GM19438 (cell line): Measurements from ENCODE around the gene C16orf95.

ENCODE experiments used
- ATAC-seq: cut with Tn5 transposase; IDR thresholded peaks from one replicate; pipeline ENCODE4 v1.9.1; 2021; ENCODE audit warnings: low read depth; ENCODE audit not compliant: unreplicated experiment

Gene C16orf95

DNA sequence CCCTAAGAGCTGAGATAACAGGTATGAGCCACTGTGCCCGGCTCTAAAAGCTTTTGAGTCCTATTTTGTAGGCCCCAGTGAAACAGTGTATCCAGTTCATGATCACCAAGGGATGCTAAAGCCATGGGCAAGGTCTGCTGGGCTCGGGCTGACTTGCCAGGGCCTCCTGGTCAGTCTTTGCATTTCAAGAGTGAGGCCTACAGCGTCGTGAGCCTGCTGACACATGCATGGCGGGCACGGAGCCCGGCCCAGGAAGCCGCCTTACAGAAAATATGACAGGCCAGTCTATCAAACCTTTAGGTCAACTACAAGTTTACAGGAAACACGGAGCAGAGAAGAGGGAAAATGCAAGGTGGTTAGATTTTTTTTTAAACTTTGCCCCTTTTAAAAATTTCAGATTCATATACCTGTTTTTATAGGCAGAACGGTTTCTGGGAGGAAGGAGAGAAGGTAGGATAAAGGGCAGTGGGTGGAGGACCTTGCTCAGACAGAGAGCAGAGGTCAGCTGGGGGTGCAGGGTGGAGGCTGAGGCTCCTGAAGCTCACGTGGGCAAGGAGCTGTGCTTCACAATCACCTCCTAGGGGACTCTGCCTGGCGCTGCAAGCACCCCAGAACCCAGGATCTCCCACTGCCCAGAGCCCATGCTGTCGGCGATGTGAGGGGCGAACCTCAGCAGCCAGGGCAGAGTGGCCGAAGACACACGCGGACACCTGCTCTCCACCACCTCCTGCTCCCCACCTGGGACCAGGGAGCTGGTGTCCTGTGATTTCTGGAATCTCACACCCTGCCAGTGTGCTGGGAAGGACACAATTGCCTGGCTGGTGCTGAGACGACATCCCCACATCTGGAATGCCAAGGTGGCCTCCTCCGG, 21.3 kb downstream of the C16orf95 start:
- no peak for ATAC-seq

DNA sequence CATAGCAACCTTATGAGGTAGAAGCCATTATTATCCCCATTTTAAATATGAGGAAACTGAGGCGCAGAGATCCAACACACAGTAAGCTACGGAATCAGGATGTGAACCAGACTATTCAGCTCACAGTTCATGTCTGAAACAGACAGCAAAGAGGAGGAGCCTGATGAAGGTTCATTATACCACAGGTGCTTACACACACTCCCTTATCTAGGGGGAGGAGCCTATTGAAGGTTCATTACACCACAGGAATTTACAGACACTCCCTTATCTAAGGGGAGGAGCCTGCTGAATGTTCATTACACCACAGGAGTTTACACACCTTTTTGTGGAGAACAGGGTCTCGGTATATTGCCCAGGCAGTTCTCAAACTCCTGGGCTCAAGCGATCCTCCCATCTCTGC, 21.9 kb downstream of the C16orf95 start:
- no peak for ATAC-seq

DNA sequence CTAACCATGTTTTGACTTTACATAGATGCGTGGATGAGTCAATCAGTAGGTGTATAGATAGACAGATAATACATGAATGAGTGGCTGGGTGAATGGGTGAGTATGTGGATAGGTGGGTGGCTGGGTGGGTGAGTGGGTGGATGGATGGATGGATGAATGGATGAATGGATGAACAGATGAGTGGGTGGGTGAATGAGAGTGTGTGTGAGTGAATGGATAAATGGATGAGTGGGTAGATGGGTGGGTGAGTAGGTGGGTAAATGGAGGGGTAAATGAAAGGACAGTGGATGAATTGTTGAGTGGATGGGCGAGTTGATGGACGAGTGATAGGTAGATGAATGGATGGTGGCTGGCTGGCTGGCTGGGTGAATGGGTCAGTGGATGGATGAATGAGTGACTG, 23.2 kb downstream of the C16orf95 start:
- ATAC-seq = no peak

DNA sequence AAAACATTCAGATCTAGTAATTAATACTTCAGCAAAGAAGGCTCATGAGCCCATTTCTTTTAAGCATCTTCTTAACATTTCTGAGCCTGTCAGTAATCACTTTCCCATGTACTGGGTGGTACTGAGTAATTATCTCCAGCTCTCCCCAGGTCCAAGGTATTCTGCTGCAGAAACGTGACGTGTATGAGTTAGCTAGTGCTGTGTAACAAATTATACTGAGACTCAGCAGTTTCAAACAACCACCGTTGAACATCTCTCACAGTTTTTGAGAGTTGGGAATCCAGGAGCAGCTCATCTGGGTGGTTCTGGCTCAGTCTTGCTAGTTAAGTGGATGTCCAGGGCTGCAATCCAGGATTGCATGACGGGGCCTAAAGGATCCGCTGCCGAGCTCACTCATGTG, 25.2 kb downstream of the C16orf95 start:
- ATAC-seq = no peak

DNA sequence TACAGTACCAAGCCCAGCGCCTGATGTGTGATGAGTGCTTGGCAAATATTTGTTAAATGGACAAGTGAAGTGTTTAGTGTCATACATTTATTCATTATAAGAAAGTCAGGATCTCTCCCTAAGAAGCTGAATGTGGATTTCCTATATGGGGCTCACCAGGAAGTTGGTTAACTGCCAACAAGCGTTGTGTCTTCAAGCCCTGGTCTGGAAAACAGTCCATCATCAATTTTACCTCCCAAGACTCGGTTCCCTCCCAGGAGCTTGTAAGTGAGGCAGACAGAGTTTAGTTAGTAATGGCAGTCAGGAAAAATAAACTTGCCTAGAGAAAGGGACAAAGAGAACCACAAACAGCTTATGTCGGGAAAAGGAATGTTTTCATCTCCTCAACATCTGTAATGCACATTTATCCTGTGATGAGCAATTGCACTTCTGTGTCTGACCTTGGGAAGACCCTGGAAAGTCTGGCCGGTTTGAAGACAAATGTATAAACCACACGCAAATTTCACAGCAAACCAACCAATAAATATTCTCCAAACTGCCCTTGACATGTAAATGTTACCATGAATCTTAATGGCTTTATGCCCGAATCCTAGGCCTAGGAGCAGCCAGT, 28.3 kb downstream of the C16orf95 start:
- ATAC-seq = no peak

DNA sequence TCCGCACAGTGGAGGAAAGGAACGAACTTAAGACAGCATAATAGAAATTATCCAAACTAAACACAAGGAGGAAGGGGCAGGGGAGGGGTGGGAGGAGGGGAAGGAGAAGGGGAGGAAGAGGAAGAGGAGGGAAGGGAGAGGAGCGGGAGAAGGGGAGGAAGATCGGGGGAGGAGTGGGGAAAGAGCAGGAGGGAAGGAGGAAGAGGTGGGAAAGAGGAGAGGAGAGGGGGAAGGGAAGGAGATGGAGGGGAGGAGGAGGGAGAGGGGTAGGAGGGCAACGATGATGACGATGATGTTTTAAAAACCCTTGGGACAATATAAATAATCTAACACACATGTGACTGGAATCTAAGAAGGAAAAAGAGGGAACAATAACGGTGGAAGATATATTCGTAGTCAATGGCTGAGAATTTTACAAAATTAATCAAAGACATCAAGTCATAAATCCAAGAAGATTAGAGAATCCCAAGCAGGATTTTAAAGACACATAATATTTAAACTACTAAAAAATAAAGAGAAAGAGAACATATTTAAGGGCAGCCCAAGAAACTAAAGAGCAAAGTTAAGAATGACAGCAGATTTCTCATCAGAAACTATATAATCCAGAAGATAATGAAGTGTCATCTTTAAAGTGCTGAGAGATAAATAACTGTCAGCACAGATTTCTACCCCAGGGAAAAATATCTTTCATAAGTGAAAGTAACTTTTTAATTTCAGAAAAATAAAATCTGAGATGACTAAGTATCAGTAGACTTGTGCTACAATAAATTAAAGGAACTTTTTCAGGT, 30.2 kb downstream of the C16orf95 start:
- no peak for ATAC-seq

DNA sequence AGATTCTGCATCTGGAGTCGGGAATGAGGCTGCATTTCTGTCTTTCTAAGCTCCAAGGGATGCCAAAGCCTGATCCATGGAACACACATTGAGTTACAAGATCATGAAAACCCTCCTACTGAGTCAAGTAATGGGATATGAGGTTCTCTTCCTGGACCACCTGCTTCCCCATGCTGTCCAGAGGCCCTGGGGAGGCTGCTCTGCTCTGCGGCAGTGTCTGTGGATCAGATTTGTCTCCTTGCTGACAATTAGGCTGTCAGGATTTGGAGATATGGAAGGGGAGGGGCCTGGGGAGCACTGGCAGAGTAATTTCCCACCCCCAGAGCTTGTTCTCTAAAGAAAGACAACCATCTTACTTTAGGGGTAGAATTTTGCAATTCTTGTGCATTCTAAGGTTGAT, 33.0 kb downstream of the C16orf95 start:
- no peak for ATAC-seq

DNA sequence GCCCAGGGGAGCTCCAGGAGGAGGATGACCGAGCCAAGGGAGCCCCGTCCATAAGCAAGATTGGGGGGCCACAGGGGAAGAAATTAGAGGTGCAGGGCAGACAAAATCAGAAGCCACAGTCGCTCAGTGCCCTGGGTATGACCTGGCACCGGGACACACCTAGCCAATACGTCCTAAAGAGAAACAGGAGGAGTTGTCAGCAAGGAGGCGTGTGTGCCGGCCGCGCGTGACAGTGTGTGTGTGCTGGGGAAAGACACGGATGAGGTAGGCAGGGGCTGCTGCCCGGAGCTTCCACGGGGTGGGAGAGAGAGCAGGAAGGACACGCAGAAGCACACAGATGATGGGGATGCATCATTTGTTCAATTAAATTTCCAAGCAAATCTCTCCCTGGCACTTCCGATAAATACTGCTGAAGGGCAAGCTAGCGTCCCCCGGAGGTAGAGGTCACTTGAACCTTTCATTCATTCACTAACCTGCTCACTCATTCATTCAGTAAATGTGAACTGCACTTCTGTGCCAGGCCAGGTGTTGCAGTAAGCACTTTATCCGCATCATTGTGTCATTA, 38.0 kb downstream of the C16orf95 start:
- no peak for ATAC-seq

DNA sequence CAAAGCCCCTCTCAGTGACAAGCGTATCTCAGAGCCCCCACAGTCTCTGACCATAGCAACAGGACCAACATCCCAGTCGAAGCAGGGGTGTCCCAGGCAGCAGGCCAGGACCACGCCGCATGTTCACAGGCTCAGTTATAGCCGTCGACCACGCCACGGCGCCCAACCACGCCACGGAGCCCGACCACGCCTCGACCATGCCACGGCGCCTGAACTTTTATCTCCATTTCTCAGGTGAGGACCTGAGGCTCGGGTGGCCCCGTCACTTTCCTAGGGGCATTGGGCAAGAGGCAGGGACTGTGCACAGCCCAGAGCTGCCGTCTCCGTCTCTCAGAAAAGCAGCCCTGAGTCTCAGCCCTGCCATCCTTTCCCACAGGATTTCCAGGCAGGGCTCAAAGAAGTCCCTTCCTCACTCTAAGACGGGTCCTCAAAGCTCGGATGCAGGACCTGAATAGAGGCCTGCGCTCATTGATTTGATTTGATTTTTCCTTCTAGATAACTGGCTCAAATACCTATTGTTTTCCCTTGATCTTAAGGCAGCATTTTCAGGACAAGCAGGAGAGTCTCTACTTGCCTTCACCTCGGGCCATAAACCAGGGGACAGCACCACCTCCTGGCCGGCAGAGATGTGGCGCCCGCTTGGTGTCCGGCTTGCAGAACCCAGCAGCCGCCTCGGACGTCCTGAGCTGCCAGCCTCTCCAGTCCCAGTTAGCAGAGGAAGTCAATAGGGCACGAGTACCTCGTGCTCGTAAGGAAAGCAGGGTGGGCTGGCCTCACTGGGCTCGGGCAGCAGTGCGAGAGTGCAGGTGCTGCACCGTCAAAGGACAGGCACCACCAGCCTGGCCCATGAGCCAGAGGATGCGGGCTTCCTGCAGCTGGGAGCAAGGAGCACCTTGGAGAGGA, 38.8 kb downstream of the C16orf95 start:
- ATAC-seq = no peak

DNA sequence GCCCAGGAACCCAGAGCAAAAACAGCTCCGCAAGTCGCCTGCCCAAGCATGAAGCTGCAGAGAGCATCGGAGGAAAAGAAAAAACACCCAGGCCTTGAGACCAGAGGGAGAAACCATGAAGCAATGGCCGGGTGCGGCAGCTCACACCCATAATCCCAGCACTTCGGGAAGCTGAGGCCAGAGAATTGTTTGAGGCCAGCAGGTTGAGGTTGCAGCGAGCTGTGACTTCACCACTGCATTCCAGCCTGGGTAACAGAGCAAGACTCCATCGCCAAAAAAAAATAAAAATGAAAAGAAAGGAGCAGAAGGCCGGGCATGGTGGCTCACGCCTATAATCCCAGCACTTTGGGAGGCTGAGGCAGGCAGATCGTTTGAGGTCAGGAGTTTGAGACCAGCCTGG, 40.3 kb downstream of the C16orf95 start:
- ATAC-seq = no peak

DNA sequence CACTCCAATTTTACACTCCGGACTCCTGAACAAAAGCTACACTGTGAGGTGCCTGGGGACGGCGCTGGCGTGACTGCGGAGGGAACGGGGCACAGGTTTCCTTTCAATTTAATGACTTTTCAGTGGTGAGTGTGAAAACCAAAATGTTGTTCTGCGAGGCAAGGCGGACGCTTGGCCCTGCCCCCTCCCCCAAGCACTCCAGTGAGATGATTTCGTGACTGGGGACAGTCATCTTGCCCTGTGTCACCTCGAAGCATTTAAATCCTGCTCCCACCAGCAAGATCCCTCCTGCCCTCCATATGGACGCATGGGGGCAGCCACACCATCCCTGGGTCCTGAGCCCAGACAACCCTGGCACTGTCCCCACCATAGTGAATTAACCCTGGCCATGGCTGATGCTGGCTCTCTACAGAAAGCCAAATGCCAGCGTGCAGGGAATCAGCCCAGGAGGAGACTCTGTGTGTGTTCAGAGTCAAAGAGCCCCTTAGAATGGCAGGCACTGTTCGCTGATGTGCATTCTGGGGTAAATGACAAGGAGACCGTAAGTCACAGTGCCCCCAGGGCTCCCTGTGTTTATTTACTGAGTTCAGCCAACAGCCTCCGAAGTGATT, 41.0 kb downstream of the C16orf95 start:
- no peak for ATAC-seq

DNA sequence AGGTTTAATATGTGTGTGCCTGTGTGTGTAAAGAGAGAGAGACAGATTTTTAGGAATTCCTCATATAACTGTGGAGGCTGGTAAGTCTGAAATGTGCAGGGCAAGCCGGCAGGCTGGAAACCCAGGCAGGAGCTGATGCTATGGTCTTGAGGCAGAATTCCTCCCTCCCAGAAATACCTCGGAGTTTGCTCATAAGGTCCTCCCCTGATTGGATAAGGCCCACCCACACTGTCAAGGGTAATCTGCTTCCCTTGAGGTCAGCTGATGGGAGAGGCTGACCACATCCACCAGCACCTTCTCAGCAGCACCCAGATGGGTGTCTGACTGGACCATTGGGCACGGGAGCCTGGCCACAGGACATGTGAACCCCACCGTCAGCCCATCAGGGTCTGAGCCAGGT, 42.4 kb downstream of the C16orf95 start:
- no peak for ATAC-seq

DNA sequence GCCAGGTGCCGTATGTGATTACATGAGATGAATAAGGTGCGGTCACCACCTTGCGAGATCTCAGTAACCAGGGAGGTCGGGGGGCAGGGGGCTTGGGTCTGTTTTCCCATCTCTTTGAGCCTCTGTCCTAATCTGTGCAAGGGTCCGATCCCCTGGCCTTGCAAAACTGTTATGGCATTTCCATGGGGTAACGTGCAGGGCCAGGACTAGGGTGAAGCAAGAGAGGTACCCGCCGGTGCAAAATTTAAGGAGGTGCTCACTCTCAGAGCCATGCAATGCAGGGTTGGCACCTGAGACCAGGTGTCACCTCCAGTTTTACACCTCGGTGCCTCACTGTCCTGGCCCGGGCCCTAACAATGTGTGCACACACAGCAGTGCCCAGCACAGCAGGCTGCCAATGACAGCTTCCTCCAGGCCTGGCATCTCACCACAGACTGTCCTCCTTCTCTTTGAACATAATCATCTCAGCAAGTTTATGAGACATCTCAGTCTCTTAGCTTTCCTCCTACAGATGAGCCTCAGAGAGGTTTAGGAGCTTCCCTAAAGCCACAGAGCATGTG, 43.6 kb downstream of the C16orf95 start:
- ATAC-seq = no peak

DNA sequence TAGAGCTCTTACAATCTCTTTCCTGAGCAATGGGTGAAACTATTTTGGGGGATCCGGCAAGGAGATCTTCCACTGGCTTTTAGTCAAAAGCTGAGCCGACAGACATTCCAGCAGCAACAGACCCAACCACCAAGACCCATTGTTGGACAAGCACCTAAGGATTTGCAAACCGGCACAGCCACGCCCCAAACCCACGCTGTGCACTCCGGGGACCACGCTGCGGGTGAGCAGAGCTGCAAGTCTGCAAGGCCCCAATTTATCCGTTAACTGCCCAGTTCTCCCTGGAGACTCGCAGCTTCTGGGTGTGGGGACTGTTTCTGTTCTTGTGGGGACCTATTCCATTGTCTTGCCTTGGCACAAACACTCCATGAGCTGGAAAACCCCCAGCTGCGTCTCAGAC, 45.9 kb downstream of the C16orf95 start:
- ATAC-seq = no peak

DNA sequence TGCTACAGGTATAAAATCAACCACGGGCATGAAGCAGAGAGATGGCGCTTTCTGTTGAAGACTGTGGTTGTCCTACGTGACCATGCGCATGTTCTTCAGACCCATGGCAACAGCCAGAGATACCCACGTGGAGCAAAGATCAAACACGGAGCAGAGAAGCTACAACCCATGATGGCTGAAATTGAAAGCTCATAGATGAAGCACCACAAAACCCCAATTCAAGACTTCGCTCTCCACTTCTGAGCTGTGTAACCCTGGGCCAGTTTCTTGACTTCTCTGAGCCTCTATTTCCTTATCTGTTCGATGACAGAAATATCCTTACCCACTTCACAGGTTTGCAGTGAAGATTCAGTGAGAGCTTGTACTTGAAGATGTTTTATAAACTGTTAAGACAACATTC, 49.6 kb downstream of the C16orf95 start:
- ATAC-seq = no peak

DNA sequence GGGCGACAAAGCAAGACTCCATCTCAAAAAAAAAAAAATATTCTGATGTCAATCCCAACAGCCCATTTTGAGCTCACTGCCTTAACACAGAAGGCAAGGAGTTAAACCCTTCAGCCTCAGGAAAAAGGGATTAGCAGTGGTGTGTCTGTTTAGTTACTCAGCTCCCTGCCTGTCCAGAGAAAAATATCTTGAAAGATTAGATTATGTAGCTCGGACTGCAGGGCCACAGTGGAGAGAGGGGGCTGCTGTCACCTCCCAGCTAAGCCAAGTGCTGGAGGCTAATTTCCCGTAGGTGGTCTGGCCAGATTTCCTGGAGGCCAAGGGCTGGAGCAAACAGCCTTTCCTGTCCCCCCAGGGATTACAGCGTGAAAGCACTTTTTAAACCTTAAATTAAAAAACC, 50.3 kb downstream of the C16orf95 start:
- no peak for ATAC-seq

DNA sequence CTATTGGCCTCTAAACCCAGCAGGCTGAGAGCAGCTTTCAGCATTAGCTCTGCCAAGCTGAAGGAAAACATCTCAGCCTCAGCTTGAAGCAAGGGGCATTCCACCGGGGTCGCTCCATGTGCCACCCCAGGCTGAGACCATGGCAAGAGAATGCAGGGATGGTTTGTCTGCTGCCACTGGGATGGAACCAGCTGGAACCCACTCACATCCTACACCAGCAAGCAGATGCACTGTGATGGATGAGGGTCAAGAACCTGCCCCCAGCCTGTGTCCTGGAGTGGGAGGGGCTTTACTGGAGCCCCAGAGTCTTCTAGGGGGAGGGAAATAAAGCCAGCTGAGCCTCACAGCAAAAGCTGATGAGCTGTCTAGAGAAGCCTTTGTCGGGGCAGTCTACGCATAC, 51.9 kb downstream of the C16orf95 start:
- ATAC-seq = no peak

DNA sequence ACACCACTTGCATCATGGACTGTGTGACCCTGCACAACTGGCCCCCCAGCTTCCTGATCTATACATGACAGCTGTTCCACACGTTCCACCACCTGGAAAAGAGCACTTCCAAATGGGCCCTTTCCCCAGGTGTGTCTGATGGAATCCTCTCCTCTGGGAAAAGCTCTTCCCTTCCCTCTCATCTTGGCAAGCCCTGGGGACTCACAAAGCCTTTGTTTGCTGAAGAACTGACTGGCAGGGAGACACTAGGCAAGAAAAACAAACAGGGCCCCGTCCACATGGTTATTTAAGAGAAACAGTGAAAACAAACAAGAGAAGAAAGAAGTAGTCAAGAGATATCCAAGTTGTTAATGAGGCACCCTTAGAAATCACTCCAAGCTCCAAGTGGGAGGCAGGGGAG, 52.6 kb downstream of the C16orf95 start:
- no peak for ATAC-seq

DNA sequence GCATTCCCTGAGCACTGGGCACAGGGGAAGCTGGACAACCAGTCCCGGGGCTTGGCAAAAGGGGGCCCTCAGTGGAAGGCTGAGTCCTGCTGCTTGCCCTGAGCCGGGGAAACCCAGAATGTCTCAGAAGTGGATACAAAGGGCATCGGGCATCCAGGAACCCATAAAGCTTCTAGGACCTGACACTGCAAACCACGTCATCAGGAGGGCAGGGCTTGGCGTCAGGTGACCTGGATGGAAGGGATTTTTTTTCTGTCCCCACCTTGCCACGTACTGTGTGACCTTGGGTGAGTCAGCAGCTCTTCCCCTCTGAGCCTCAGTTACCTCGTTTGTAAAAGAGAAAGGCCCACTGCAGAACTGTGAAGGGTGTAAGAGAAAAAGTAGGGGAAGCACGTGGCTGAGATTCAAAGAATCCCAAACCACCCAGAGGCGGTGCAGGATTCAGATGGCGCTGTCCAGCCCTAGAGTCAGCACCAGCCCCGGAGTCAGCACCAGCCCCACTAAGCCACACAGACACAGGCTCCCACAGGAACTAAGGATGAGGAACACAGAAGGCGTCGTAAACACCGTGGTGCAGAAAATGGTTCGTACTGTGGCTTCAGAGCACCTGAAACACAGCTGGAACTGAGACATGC, 53.7 kb downstream of the C16orf95 start:
- no peak for ATAC-seq
